Stimulated activated CD4-positive, alpha-beta T cell treated with anti-CD3 and anti-CD28 coated beads, Interleukin-1b, Interleukin-23, amount 100 ng/mL, for 4 hours (primary cell): ENCODE data around the gene ANKRD30B.
"Not testable (repeated sequence)": the region's sequence is repeated elsewhere in the genome, so short reads cannot be mapped to it uniquely, and the experiment has no call there.

ENCODE experiments used
- DNase-seq, 2 donors: peaks; one replicate each; pipeline ENCODE4 v3.0.0-alpha.2; 2020; ENCODE audit warnings: low read depth in 2 of 2

ANKRD30B gene, protein sequence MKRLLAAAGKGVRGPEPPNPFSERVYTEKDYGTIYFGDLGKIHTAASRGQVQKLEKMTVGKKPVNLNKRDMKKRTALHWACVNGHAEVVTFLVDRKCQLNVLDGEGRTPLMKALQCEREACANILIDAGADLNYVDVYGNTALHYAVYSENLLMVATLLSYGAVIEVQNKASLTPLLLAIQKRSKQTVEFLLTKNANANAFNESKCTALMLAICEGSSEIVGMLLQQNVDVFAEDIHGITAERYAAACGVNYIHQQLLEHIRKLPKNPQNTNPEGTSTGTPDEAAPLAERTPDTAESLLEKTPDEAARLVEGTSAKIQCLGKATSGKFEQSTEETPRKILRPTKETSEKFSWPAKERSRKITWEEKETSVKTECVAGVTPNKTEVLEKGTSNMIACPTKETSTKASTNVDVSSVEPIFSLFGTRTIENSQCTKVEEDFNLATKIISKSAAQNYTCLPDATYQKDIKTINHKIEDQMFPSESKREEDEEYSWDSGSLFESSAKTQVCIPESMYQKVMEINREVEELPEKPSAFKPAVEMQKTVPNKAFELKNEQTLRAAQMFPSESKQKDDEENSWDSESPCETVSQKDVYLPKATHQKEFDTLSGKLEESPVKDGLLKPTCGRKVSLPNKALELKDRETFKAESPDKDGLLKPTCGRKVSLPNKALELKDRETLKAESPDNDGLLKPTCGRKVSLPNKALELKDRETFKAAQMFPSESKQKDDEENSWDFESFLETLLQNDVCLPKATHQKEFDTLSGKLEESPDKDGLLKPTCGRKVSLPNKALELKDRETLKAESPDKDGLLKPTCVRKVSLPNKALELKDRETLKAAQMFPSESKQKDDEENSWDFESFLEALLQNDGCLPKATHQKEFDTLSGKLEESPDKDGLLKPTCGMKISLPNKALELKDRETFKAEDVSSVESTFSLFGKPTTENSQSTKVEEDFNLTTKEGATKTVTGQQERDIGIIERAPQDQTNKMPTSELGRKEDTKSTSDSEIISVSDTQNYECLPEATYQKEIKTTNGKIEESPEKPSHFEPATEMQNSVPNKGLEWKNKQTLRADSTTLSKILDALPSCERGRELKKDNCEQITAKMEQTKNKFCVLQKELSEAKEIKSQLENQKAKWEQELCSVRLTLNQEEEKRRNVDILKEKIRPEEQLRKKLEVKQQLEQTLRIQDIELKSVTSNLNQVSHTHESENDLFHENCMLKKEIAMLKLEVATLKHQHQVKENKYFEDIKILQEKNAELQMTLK (N-terminal part only)

DNA sequence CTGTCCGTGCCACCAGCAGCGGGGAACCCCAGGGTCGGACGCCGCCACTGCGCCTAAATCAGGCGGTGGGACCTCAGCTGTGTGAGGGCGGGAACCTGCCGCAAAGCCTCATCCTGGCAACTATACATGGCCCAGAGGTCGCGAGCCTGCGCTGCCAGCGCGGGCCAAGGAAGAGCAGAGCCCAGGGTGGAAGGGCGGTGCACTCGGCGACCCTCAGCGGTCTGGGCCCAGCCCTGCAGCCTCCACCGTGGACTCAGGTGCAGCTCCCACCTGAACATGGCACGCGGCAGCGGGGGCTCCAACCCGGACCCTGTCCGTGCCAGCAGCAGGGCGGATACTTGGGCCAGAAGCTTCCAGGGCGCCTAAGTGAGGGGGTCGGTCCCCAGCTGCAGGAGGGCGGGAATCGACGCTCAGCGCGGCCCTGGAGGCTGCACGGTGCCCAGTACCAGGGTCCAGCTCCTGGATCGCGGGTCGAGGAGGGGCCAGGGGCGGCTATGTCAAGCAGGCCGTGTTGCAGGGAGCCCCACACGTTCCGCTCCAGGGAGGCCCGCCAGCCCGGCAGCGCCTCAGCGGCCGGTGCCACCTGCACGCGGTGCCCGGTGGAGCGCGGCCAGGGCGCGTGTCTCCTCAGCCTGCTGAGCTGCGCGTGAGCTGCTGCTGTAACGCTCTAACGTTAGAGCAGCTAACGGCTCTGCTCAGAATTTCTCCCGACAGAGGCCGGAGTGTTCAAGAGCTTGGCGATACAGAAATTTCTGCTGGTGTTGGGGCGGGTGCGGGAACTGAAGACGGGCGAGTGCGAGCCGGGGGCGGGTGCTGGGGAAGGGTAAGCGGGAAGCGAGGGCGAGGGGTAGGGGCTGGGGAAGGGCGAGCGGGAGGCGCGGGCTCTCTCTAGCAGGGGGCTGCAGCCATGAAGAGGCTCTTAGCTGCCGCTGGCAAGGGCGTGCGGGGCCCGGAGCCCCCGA is at the start of gene ANKRD30B:
TSS of gene ANKRD30B (plus strand) at position 660 of the 962 bp plus-strand sequence. CDS start at position 908, 248 bp downstream.
- no peak for DNase-seq

DNA sequence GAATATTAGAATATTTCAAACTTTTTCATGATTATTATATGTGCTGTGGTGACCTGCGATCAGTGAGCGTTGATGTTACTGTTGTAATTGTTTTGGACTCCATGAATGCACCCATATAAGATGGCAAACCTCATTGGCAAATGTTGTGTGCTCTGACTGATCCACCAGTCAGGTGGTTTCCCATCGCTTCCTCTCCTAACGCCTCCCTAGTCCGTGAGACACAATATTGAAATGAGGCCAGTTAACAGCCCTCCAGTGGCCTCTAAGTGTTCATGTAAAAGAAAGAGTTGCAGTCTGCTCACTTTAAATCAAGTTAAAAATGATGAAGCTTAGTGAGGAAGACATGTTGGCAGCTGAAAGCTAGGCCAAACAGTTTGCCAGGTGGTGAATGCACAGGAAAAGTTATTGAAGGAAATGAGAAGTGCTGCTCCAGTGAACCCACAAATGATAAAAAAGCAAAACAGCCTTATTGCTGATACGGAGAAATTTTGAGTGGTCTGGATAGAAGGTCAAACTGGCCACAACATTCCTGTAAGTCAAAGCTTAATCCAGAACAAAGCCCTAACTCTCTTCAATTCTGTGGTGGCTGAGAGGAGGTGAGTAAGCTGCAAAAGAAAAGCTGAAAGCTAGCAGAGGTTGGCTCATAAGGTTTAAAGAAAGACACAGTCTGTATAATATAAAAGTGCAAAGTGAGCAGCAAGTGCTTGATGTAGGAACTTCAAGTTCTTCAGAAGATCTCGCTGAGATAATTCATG is 46.5 kb upstream of the ANKRD30B start:
- not testable (repeated sequence) for DNase-seq

DNA sequence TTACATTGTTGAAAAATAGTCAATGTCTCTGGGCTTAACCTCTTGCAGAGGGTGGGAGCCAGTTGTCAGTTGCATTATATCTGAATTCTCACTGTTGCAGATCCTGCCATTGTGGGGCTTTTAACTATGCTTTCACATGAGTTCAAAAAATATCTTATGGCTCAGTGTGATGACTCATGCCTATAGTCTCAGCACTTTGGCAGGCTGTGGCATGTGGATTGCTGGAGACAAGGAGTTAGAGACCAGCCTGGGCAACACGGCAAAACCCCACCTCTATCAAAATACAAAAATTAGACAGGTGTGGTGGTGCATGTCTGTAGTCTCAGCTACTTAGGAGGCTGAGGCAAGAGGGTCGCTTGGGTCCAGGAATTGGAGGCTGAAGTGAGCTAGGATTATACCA is 38.2 kb upstream of the ANKRD30B start:
- DNase-seq = not testable (repeated sequence)

DNA sequence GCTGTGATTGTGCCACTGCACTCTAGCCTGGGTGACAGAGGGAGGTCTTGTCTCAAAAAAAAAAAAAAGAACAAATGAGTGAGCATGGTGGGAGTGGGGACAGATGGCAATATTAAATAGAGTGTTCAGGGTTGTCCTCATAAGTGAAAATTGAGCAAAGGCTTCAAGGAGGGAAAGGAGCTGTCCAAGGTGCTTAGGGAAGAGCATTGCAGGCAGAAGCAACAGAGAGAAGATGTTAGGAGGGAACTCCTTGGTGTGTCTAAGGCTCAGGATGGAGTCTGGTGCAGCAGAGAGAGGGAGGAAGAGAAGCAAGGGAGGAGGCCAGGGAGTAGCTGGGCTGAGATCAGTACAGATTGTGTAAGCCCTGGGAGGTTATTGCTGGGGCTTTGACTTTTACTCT is 26.4 kb upstream of the ANKRD30B start:
- not testable (repeated sequence) for DNase-seq

DNA sequence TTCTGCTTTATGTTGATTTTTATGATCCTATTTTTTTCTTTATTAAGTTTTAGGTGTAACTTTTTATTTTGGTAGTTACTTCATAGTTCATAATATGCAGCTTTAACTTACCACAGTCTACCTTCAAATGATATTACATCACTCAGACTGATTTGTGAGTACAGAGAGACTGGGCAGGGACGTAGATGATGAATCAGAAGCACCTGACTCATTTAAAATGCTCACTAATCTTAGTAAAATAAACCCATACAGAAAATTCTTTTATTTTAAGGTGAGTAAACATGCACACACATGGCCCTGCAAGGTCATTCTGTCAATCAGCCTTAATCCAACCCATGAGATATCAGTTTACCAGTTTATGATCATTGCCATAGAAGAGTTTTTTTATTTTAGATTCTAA is 8.9 kb upstream of the ANKRD30B start:
- not testable (repeated sequence) for DNase-seq

DNA sequence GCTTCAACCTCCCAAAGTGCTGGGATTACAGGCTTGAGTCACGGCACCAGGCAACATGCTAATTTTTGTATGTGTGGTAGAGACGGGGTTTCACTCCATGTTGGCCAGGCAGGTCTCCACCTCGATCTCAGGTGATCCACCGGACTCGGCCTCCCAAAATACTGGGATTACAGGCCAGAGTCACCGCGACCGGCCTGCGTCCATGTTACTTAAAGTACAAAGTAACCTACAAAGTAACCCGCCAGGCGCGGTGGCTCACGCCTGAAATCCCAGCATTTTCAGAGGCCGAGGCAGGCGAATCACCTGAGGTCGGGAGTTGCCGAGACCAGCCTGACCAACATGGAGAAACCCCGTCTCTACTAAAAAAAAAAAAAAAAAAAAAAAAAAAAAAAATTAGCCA is 1.1 kb upstream of the ANKRD30B start:
- no peak for DNase-seq

DNA sequence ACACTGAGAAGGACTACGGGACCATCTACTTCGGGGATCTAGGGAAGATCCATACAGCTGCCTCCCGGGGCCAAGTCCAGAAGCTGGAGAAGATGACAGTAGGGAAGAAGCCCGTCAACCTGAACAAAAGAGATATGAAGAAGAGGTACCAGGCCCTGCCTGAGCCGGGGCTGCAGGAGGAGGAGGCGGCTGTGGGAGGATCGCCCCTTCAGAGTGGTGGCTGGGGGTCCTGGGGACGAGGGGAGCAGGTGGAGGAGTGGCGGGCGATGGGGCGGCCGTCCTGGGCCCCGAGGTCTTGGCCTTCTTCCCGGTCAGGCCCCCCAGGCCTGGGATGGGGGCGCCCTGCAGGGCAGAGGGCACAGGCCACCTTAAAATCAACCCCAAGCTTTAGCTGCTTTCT is 524 bp downstream of the ANKRD30B start:
- DNase-seq = no peak

DNA sequence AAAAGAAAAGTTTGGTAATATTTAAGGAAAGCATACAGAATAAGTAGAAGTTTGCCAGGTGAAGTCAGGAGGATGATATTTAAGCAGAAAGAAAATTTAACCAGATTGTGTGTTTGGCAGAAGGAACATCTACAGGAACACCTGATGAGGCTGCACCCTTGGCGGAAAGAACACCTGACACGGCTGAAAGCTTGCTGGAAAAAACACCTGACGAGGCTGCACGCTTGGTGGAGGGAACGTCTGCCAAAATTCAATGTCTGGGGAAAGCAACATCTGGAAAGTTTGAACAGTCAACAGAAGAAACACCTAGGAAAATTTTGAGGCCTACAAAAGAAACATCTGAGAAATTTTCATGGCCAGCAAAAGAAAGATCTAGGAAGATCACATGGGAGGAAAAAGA is 15.6 kb downstream of the ANKRD30B start:
- DNase-seq = not testable (repeated sequence)

DNA sequence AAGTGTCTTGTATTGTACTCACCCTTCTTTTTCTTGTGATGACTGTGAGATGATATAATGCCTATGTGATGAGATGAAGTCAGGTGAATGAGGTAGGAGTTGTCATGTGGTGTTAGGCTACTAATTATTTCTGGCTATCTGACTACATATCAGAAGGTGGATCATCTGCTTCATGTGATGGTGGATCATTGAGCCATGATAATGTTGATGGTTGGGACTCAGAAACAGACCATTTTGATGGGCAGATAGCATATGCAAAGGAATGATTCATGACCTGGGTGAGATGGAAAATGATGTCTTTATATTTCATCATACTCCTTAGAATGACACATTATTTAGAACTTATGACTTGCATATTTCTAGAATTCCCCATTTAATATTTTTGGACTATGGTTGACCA is 19.5 kb downstream of the ANKRD30B start:
- DNase-seq = no peak

DNA sequence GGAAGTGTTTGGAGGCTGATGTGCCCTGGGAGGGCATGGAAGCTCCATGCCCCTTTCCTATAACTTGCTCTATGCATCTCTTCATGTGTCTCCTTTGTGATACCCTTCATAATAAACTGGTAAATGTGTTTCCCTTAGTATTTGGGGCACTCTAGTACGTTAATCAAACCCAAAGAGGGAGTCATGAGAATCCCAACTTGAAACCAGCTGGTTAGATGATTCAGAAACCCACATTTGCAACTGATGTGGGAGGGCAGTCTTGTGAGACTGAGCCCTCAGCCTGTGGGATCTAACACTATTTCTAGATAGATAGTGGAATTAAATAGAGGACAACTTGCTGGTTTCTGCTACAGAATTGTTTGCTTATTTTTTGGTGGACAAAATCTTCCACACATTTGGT is 20.3 kb downstream of the ANKRD30B start:
- no peak for DNase-seq

DNA sequence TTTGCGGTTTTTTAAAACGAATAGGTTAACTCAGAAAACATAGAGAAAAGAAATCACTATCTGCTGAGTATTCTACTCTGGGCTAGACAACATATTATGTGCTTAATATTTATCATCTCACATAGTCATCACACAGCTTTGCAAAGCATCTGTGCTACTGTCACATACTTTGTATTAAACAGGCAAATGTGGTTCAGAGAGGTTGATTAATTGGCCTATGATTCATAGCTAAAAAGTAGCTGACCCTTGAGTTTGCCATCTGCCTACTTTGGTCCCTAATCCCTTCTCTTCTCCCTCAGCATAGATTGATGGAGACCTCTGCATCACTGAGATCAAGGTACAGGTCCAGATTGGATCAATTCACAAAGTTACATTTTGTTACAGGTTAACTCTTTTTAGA is 21.4 kb downstream of the ANKRD30B start:
- DNase-seq = no peak

DNA sequence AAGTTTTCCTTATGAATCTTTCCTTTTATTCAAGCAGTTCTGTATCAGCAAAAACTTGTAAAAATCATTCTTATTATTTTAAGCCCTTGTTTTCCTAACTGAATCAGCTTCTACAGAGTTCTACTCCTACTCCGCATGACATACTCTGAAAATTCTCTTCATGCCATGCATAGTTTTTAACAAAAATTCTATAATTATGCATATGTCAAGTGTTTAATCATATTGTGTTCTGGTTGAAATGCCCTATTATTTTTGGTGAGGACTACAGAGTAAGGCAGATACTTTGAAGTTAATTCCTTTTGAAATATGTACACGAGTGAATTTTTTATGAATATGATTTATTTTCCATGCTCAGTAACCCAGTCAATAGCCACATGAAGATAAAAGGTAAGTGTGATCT is 28.8 kb downstream of the ANKRD30B start:
- DNase-seq = no peak

DNA sequence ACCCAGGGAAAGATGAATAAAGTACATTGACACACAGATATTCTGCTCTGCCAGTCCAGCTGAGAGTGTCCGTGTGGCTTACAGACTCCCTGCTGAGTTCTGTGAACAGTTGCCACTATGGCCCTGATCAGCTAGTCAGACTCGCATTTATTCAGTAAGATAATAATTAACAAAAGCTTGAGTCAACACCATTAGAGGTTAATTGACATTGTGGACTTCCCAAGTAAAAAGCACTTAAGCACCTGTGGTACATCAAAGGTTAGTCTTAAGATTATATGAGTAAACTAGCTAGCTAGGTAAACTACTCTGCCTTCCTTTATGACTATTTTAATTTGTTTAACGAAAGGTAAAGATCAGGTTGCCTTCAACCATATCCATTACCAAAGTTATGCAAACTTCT is 33.7 kb downstream of the ANKRD30B start:
- no peak for DNase-seq

DNA sequence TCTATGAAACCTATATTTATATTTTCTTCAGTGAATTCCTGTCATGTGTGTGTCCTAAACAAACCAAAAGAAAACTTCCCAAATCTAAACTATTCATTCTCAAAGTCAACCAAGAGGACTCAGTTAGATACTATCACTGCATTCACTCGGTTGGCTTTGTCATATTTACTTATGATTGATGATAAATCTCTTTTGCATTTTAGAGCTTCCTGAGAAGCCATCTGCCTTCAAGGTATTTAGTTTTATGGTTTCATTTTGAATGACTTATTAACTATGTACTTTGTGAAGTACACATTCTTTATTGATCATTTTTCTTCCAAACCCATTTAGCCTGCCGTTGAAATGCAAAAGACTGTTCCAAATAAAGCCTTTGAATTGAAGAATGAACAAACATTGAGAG is 36.2 kb downstream of the ANKRD30B start:
- no peak for DNase-seq

DNA sequence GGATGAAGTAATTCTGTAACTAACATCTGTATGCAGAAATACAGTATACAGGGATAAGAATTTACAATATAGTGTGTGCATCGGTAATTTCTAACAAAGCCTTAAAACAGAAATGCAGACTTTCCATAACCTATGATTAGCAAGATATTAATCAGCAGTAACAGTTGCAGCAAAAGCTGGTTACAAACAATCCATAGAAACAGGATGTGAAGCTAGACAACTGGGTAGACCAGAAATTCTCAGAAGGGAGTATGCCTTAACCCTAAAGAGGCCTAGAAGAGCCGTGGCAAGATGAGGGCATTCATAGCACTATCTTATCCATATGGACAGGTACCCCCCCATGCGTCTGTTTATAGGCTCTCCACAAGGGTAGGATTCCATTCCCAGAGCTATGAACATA is 48.9 kb downstream of the ANKRD30B start:
- not testable (repeated sequence) for DNase-seq

DNA sequence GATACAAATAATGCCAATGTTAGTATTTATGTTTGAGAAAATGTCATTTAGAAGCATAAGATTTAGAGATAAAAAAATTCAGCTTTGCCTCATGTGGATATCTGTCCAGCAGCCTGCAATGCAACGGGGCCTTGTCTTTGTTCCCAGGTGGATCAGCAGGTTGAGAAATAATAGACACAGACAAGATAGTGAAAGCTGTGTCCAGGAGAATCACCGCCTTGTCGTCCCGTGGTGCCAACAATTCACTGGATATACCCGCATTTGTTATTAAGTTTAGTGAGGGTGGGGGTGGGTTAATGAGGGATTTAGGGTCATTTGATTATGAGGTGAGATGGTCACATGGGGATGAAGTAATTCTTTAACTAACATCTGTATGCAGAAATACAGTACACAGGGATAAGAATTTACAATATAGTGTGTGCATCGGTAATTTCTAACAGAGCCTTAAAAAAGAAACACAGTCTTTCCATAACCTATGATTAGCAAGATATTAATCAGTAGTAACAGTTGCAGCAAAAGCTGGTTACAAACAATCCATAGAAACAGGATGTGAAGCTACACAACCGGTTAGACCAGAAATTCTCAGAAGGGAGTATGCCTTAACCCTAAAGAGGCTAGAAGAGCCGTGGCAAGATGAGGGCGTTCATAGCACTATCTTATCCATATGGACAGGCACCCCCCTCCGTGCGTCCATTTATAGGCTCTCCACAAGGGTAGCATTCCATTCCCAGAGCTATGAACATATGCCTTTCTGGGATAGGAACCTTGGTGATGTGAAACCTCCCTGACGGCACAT is 50.2 kb downstream of the ANKRD30B start:
- not testable (repeated sequence) for DNase-seq

DNA sequence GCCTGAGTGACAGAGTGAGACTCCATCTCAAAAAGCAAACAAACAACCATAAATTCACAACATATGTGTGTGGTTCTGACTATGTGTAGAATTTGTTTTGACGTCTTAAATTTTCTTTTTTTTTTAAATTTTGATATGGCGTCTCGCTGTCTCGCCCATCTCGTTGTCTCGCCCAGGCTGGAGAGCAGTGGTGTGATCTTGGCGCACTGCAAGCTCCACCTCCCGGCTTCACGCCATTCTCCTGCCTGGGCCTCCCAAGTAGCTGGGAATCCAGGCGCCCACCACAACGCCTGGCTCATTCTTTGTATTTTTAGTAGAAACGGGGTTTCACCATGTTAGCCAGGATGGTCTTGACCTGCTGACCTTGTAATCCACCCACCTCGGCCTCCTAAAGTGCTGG is 63.1 kb downstream of the ANKRD30B start:
- DNase-seq = not testable (repeated sequence)

DNA sequence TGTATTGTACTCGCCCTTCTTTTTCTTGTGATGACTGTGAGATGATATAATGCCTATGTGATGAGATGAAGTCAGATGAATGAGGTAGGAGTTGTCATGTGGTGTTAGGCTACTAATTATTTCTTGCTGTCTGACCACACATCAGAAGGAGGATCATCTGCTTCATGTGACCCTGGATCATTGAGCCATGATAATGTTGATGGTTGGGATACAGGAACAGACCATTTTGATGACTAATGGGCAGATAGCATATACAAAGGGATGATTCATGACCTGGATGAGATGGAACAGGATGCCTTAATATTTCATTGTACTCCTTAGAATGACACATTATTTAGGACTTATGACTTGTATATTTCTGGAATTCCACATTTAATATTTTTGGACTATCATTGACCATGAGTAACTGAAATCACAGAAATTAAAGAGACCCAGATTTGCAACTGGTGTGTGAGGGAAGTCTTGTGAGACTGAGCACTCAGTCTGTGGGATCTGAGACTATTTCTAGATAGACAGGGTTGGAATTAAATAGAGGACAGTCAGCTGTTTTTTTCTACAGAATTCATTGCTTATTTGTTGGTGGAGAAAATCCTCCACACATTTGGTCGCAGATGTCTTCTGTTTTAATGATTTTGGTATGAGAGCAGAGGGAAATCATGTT is 79.1 kb downstream of the ANKRD30B start:
- not testable (repeated sequence) for DNase-seq

DNA sequence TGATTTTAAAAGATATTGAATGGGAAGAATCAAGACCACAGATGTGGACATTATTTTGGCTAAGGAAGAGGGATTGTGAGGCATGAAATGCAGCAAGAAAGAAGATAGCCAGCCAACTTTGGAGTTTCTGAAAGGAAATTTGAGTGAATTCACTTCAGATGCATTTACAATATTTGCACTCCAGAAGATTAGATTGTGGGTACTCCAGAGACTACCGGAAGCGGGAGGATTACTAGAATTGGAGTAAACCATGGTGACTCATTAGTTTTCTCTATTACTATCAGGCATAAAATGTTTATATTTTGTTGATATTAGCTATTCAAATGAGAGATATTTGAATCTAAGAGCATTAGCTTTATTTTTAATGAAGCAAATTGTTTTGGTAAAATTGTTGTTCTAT is 93.6 kb downstream of the ANKRD30B start:
- DNase-seq = not testable (repeated sequence)
